ENCODE results near the gene LIME1. TPM values are rescaled to one million over a fixed set of nuclear protein-coding genes. Genes with fewer than 3 reads are reported as not detected.
A peak's percentile ranks its signal among the peaks of the same experiment; 100 is the strongest.

LIME1 gene
- total RNA-seq, 6 experiments from 2014 or later, result 37.0 to 118 (median 65.5) TPM

- intact Hi-C loops (cut with DNase I), result no loop called here
- H3K4me1 ChIP-seq, result peaks cover 0 to 28% (median 12%) of the 10 kb centered on the region in 4 donors
- H3K36me3 ChIP-seq, result peaks cover 0 to 17% (median 7%) of the 10 kb centered on the region in 4 donors
- peak; percentile 51 to 75 (median 73) for DNase-seq
- ATAC-seq, result peak in 1 of 4 donors; percentile 1
- peak overlapping the region; percentile 48 to 85 (median 68) for H3K4me3 ChIP-seq
- no peaks in the 10 kb centered on the region for H3K9me3 ChIP-seq
- 0% methylated on average over 9 of the region's 80 CpGs for WGBS (ENCODE audit: insufficient coverage, low coverage, low lambda C conversion rate, missing lambda C conversion rate)
- peak overlapping the region; percentile 41 to 92 (median 59) for H3K27ac ChIP-seq
- TF ChIP-seq POLR2A (IDR thresholded peaks at IDR 0.05), result no peak
- TF ChIP-seq CTCF (IDR thresholded peaks at IDR 0.05), result no peak
- no peaks in the 10 kb centered on the region for H3K27me3 ChIP-seq
Observed at GRCh38 chr20:63740070-63740626, 3.7 kb downstream of the LIME1 start.

- peak overlapping the region; percentile 41 to 92 (median 59) for H3K27ac ChIP-seq
- 0% methylated on average over 3 of the region's 29 CpGs for WGBS (ENCODE audit: insufficient coverage, low coverage, low lambda C conversion rate, missing lambda C conversion rate)
- H3K36me3 ChIP-seq, result peaks cover 0 to 17% (median 7%) of the 10 kb centered on the region in 4 donors
- intact Hi-C loops (cut with DNase I), result no loop called here
- H3K4me1 ChIP-seq, result peaks cover 0 to 28% (median 12%) of the 10 kb centered on the region in 4 donors
- no peaks in the 10 kb centered on the region for H3K27me3 ChIP-seq
- H3K9me3 ChIP-seq, result no peaks in the 10 kb centered on the region
- ATAC-seq (peak; percentile 55 to 75 (median 66)), DNase-seq (peak; percentile 94 to 98 (median 96))
- TF ChIP-seq POLR2A (IDR thresholded peaks at IDR 0.05) (peak; percentile 59), CTCF (IDR thresholded peaks at IDR 0.05) (peak; percentile 9 to 23 (median 18))
- H3K4me3 ChIP-seq, result peak overlapping the region; percentile 48 to 85 (median 68)
Observed at GRCh38 chr20:63740627-63741353, 4.3 kb downstream of the LIME1 start.

GRCh38 chr20:63741354-63741675, 4.9 kb downstream of the LIME1 start:
- intact Hi-C loops (cut with DNase I), result no loop called here

More at GRCh38 chr20:63741354-63741675, 4.9 kb downstream of the LIME1 start:
- Histone ChIP-seq H3K9me3 (no peaks in the 10 kb centered on the region), H3K4me1 (peaks cover 0 to 28% (median 12%) of the 10 kb centered on the region in 4 donors), H3K27me3 (no peaks in the 10 kb centered on the region), H3K36me3 (peaks cover 0 to 14% (median 7%) of the 10 kb centered on the region in 4 donors), H3K4me3 (peak overlapping the region; percentile 48 to 85 (median 68)), H3K27ac (peak overlapping the region in 1 of 3 donors; percentile 92)
- TF ChIP-seq CTCF (IDR thresholded peaks at IDR 0.05), result no peak
- TF ChIP-seq POLR2A (IDR thresholded peaks at IDR 0.05), result no peak
- WGBS (ENCODE audit: insufficient coverage, low coverage, low lambda C conversion rate, missing lambda C conversion rate), result no CpG with 5 or more reads among the region's 6 CpGs
- DNase-seq (peak in 1 of 3 donors; percentile 35), ATAC-seq (no peak)
